ENCODE data around the gene SLC25A40. TPM values are rescaled to one million over a fixed set of nuclear protein-coding genes. Genes with fewer than 3 reads are reported as not detected.

SLC25A40 gene
- total and polyA plus RNA-seq, 12 donors = 4.5 to 57.2 (median 24.2) TPM

DNA sequence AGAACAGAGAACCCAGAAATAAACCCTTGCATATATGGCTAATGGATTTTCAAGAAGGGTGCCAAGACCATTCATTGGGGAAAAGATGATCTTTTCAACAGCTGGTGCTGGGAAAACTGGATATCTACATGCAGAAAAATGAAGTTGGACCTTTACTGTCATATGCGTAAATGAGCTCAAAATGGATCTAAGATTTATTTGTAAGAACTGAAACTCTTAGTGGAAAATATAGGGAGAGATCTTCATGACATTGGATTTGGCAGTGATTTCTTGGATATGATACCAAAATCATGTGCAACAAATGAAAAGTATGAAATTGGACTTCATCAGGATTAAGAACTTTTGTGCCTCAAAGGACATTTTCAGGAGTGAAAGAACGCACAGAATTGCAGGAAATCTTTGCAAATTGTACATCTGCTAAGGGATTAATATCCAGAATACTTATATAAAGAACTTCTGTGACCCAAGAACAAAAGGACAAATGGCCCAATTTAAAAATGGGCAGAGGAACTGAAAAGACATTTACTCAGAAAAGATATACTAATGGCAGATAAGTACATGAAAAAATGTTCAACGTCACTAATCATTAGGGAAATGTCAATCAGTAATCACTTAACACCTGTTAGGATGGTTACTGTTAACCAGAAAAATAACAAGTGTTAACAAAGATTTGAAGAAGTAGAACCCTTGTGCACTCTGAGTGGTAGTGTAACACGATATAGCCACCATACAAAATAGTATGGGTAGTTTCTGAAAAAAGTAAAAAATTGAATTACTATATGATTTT lies 6.2 kb upstream of the SLC25A40 start:
- H3K9me3 ChIP-seq (replicated peaks in 1 of 3) = no peaks in the 10 kb centered on the region
- 88 to 94% (median 93%) methylated on average over 4 of the region's 4 CpGs for WGBS, 4 donors
- no peak for TF ChIP-seq POLR2A (IDR thresholded peaks at IDR 0.05)
- TF ChIP-seq, protein P1, sequence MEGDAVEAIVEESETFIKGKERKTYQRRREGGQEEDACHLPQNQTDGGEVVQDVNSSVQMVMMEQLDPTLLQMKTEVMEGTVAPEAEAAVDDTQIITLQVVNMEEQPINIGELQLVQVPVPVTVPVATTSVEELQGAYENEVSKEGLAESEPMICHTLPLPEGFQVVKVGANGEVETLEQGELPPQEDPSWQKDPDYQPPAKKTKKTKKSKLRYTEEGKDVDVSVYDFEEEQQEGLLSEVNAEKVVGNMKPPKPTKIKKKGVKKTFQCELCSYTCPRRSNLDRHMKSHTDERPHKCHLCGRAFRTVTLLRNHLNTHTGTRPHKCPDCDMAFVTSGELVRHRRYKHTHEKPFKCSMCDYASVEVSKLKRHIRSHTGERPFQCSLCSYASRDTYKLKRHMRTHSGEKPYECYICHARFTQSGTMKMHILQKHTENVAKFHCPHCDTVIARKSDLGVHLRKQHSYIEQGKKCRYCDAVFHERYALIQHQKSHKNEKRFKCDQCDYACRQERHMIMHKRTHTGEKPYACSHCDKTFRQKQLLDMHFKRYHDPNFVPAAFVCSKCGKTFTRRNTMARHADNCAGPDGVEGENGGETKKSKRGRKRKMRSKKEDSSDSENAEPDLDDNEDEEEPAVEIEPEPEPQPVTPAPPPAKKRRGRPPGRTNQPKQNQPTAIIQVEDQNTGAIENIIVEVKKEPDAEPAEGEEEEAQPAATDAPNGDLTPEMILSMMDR (IDR thresholded peaks at IDR 0.05) = no peak
- peaks cover 0 to 9% of the 10 kb centered on the region in 2 donors for H3K4me1 ChIP-seq (replicated peaks in 1 of 2)
- no peak overlapping the region for H3K27ac ChIP-seq
- DNase-seq = no peak
- intact Hi-C loops (cut with DNase I) = no loop called here
- no peaks in the 10 kb centered on the region for H3K36me3 ChIP-seq (replicated peaks in 1 of 2)
- H3K27me3 ChIP-seq = no peaks in the 10 kb centered on the region
- no peak overlapping the region for H3K4me3 ChIP-seq

DNA sequence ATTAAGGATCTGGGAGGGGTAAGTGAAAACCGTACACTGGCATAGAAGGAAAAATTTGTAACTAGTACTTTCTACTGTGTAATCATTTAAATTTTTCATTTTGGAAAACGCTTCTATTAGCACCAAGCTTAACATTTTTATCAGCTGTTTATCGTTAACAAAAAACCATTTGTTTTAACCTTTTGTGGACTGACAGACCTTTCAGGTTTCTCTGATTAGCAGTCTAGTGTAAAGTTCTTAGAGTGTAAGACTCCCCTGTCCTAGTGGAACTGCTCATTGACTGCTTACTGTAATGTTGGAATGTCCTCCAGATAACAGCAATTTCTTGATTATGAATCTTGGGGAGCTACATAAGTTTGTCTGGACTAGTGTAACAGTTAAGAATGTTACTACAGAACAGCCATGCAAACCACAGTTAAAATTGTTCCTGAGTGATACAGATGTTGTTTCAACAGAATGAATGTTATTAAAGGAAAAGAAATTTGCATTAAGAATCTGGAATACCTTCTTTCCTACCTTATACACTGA lies 2.1 kb upstream of the SLC25A40 start:
- DNase-seq = no peak
- Histone ChIP-seq H3K4me3 (no peak overlapping the region), H3K4me1 (replicated peaks in 1 of 2) (peaks cover 0 to 27% of the 10 kb centered on the region in 2 donors), H3K36me3 (replicated peaks in 1 of 2) (no peaks in the 10 kb centered on the region), H3K9me3 (replicated peaks in 1 of 3) (no peaks in the 10 kb centered on the region), H3K27me3 (no peaks in the 10 kb centered on the region), H3K27ac (no peak overlapping the region)
- intact Hi-C loops (cut with DNase I) = loop anchor here in 1 of 2 donors (5.0 kb wide), 1 partner anchor 76 kb away; no protein-coding TSS in a partner anchor
- no peak for TF ChIP-seq POLR2A (IDR thresholded peaks at IDR 0.05)
- TF ChIP-seq, protein P1 (IDR thresholded peaks at IDR 0.05) = no peak
- 68 to 79% (median 74%) methylated on average over 3 of the region's 3 CpGs for WGBS, 4 donors

DNA sequence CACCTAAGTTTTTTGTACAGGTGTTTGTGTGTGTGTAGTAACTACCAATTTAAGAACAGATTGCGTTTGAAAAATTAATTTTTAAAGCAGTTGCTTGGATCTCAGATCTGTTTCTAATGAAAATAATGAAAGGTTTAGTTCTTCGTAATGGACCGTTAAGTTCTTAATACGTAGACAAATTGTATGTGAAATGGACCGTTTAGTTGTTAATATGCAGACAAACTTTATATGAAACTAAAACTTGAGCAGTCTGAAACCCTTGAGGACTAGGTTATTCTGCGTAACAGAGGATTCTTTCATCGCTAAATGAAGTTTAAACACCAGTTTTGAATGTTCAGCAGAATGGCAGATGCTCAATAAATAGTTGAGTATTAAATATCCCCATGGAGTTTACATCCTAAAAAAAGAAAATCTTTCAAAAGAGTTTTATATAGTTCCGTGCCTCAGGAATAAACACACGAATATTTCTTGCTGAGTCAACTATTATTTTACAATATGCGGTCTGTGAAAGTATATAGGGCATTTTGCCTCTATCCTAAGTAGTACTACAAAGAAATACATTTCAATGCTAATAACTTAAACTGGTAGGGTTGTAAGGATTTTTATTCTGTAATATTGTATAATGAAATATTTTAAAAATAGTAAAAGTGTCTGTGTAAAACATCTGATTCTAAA lies 1.3 kb upstream of the SLC25A40 start:
- H3K27ac ChIP-seq = peak overlapping the region in 3 of 5 donors; percentile 95 to 98 (median 96)
- 13 to 14% (median 13%) methylated on average over 10 of the region's 10 CpGs for WGBS, 4 donors
- no peak for TF ChIP-seq POLR2A (IDR thresholded peaks at IDR 0.05)
- TF ChIP-seq, protein P1 (IDR thresholded peaks at IDR 0.05) = no peak
- peaks cover 0 to 32% of the 10 kb centered on the region in 2 donors for H3K4me1 ChIP-seq (replicated peaks in 1 of 2)
- H3K4me3 ChIP-seq = peak overlapping the region in 3 of 4 donors; percentile 68 to 96 (median 85)
- intact Hi-C loops (cut with DNase I) = loop anchor here in 1 of 2 donors (5.0 kb wide), 1 partner anchor 75 kb away; no protein-coding TSS in a partner anchor
- no peaks in the 10 kb centered on the region for H3K9me3 ChIP-seq (replicated peaks in 1 of 3)
- H3K27me3 ChIP-seq = no peaks in the 10 kb centered on the region
- DNase-seq = no peak
- H3K36me3 ChIP-seq (replicated peaks in 1 of 2) = no peaks in the 10 kb centered on the region

DNA sequence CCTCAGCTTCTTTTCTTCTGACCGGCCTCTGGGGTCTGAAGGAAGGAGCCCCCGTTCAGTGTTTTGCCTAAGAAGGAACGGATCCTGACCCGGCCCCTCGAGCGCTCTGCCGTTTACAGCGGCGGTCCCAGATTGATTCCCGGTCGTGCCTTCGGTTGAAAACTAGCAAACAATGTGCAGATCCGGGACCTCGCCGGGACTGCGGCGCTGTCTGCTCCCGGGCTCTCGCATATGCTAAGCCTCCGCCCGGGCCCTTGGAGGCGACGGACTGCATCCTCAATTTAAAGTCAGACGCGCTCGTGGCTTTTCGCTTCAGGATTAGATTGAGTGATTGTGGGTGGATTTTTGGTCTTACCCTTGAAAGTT lies 692 bp upstream of the SLC25A40 start:
- peaks cover 0 to 32% of the 10 kb centered on the region in 2 donors for H3K4me1 ChIP-seq (replicated peaks in 1 of 2)
- H3K36me3 ChIP-seq (replicated peaks in 1 of 2) = no peaks in the 10 kb centered on the region
- H3K27ac ChIP-seq = peak overlapping the region; percentile 87 to 98 (median 95)
- intact Hi-C loops (cut with DNase I) = loop anchor here in 1 of 2 donors (5.0 kb wide), 1 partner anchor 75 kb away; no protein-coding TSS in a partner anchor
- H3K9me3 ChIP-seq (replicated peaks in 1 of 3) = peaks cover 0 to 5% (median 0%) of the 10 kb centered on the region in 3 donors
- no peaks in the 10 kb centered on the region for H3K27me3 ChIP-seq
- DNase-seq = peak; percentile 62 to 82 (median 74)
- 0 to 1% (median 1%) methylated on average over 13 to 27 of the region's 27 CpGs for WGBS, 4 donors
- TF ChIP-seq, protein P1 (IDR thresholded peaks at IDR 0.05) = no peak
- TF ChIP-seq POLR2A (IDR thresholded peaks at IDR 0.05) = no peak
- peak overlapping the region; percentile 68 to 96 (median 82) for H3K4me3 ChIP-seq
